Epithelial cell of esophagus (primary cell): ENCODE results near the gene B4GALNT3.

Experiments
- DNase-seq: peaks from one replicate; pipeline ENCODE4 v3.0.0; 2010; ENCODE audit warnings: low read depth
- H3K4me3 ChIP-seq: 2 replicates; pipeline ENCODE4 v1.5.1; 2011; ENCODE audit warnings: mild to moderate bottlenecking, low read length, control low read depth
- TF ChIP-seq, protein P1 (sequence below): IDR thresholded peaks from 2 replicates; pipeline ENCODE4 v1.5.1; 2011; ENCODE audit warnings: low read depth, mild to moderate bottlenecking, low read length, control low read depth, inconsistent platforms; ENCODE audit not compliant: insufficient read depth; ENCODE audit errors: missing control alignments

Gene B4GALNT3

DNA sequence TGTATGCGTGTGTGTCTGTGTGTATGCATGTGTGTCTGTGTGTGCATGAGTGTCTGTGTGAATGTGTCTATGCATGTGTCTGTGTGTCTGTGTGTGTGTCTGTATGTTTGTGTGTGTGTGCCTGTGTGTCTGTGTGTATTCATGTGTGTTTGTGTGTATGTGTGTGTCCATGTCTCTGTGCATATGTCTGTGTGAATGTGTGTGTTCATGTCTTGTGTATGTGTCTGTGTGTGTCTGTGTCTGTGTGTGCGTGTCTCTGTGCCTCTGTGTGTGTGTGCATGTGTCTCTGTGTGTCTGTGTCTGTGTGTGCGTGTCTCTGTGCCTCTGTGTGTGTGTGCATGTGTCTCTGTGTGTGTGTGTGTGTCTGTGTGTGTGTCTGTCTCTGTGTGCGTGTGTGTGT lies 121.1 kb downstream of the B4GALNT3 start:
- no peak for DNase-seq
- H3K4me3 ChIP-seq: no peak overlapping the region
- TF ChIP-seq, protein P1, sequence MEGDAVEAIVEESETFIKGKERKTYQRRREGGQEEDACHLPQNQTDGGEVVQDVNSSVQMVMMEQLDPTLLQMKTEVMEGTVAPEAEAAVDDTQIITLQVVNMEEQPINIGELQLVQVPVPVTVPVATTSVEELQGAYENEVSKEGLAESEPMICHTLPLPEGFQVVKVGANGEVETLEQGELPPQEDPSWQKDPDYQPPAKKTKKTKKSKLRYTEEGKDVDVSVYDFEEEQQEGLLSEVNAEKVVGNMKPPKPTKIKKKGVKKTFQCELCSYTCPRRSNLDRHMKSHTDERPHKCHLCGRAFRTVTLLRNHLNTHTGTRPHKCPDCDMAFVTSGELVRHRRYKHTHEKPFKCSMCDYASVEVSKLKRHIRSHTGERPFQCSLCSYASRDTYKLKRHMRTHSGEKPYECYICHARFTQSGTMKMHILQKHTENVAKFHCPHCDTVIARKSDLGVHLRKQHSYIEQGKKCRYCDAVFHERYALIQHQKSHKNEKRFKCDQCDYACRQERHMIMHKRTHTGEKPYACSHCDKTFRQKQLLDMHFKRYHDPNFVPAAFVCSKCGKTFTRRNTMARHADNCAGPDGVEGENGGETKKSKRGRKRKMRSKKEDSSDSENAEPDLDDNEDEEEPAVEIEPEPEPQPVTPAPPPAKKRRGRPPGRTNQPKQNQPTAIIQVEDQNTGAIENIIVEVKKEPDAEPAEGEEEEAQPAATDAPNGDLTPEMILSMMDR: no peak

DNA sequence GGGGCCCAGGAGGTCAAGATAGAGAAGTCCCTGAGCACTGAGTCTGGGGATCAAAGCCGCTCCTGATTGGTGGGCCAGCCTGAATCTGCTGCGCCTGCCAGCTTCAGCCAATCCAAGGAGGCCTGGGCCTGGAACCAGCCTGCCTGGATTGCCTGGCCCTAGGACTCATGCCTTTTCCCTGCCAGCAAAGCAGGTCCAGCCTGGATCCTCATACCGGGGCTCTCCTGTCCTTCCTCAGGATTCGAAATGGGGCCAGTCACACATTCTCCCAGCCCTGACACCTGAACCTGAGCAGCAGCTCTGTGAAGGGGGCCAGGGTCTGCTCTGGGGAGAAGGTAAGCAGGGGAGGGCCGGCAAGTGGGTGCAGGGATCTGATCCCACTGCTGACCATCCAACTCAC lies 121.6 kb downstream of the B4GALNT3 start:
- DNase-seq: no peak
- TF ChIP-seq, protein P1: no peak

DNA sequence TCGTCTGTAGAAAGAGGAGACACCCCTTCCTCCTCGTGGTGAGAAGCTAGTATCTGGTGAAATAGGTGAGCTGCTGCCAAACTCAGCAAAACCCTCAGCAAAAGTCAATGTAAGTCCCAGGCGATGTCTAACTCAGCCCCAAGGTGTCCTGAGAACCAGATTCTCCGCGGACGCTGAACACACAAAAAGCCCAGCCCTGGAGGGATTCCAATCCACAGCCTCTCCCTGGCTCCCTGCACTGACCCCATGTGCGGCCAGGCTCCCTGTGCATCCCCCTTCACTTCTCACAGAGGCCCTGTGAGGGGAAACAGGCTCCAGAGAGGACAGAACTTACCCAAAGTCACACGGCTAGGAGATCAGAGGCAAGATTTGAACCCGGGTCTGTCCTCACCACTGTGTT lies 122.0 kb downstream of the B4GALNT3 start:
- no peak overlapping the region for H3K4me3 ChIP-seq
- TF ChIP-seq, protein P1: no peak
- DNase-seq: no peak

More for the DNA sequence above, 121.6 kb downstream of the B4GALNT3 start:
- no peak overlapping the region for H3K4me3 ChIP-seq

DNA sequence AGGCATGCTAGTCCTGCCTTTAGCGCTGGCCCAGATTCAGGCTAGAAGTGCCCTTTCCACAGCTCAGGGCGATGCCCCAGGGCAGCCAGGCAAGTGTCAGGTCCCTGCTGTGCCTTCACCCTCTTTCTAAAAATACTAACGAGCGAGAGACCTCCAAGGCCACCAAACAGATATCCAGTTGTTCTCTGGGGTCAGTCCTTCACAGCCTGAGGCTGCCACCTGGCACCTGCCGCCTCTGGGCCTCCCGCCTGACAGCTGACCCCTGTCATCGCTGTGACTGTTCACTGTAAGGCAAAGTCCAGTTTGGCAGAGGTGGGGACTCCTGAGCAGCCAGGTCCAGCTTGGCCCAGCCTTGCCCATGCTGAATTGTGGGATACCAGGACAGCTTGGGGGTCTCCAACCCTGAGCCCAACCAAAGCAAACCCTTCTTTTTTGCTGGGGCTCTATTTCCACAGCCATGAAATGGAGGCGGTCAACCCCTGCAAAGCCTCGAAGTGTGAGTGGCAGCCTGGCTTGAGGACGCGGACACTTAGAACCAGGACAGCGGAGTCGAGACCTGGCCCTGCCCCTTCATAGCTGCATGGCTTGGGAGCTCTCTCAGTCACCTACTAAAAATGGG lies 123.6 kb downstream of the B4GALNT3 start:
- DNase-seq: no peak
- H3K4me3 ChIP-seq: no peak overlapping the region
- TF ChIP-seq, protein P1: no peak

DNA sequence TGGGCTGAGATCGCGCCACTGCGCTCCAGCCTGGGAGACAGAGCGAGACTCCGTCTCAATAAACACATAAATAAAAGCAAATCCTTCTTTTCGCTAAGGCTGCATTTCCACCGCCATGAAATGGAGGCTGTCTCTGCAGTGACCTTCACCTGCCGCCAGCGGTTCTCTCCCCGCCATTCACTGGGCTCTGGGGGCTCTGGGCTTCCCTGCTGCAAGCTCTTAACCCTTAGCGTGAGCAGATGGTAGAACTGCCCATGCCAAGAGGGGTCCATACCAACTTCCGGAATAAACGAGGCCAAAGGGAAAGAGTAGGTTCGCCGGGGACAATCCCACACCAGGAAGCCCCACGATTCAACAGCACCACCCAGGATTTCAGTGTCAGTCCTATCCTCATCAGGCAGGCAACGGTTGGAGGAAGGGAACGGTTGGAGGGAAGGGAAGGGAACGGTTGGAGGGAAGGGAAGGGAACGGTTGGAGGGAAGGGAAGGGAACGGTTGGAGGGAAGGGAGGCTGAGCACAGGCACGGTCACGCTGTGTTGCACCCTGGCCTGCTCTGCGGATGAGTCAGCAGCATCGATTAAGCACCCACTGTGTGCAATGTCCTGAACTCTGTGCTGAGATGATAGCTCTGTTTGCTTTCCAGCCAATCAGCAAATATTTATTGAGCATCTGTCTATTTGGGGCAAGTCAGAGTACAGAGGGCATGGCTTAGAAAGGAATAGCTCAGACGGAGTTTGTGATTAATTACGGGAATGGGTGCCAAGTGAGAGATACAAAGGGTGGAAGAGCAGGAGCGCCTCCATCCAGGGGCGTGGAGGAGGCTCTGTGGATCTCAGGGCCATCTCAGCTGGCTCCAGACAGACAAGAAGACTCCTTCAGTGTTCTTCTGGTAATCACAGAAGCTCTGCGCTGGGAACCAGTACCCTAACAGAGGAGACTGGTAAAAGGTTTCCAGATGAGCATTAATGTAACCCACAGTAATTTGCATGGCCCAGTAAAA lies 125.6 kb downstream of the B4GALNT3 start:
- TF ChIP-seq, protein P1: no peak
- H3K4me3 ChIP-seq: no peak overlapping the region
- no peak for DNase-seq

DNA sequence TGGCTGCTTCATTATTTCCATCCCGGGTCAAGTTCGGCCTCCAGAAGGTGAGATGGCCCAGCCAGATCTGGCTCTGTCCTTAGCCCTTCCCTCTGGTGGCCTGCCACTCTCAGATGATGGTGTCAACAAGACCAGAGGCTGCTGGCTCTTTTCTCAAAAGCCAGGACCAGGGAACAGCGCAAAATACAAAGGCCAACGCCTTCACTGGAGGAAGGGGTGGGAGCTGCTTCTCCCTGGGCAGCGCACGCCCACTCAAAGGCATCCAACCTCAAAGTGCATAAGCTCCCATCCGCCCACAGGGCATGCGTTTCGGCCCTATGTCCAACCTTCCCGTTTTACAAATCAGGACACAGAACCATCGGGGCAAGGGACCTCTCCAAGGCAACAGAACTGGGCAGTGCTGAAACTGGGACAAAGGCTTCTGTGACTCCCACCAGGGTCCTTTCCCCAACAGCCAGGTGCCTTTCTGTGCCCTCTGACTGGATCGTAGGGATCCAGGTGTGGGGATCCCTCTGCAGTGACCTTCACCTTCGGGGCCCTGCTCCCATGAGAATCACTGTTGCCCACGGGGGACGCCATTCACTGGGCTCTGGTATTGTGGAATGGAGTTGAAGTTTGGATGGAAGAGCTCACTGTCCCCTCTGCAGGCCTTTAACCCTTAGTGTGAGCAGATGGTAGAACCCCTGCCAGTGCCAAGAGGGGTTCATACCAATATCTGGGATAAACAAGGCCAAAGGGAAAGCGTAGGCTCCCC lies 126.8 kb downstream of the B4GALNT3 start:
- DNase-seq: no peak
- TF ChIP-seq, protein P1: no peak
- H3K4me3 ChIP-seq: no peak overlapping the region
